Endothelial cell of umbilical vein (primary cell): ENCODE data around the gene TNFAIP8L1. TPM values are rescaled to one million over a fixed set of nuclear protein-coding genes. Genes with fewer than 3 reads are reported as not detected.

Experiments
- BruUV-seq: library from RNA; stranded (reverse); fragments of 400-500 nt; replicated peaks from 2 replicates; lab custom pipeline; 2021; lab: Mats Ljungman, UMichigan
- CTCF ChIA-PET: fragments of 300-600, 350-600 bp; sonication (Branson Sonifier 250); formaldehyde crosslinking; loops from one replicate; lab custom pipeline; 2021; ENCODE audit warnings: antibody characterized with exemption, inconsistent platforms; lab: Charles Lee
- POLR2A ChIA-PET: fragments of 300-600, 350-600 bp; sonication (Branson Sonifier 250); formaldehyde crosslinking; loops from one replicate; lab custom pipeline; 2021; ENCODE audit warnings: antibody characterized with exemption, inconsistent platforms; lab: Charles Lee
- DNase-seq: peaks from one replicate; pipeline ENCODE4 v3.0.0-alpha.2; 2011; ENCODE audit warnings: low read depth, low spot score
- FAIRE-seq: peaks from 2 replicates; lab custom pipeline; 2011; peaks lifted over from hg19 to GRCh38; lab: Jason Lieb, UNC
- H2AFZ ChIP-seq: 2 replicates; pipeline ENCODE4 v1.6.0; 2012; ENCODE audit warnings: low read depth, low read length, control low read depth, inconsistent platforms
- H3K27ac ChIP-seq: 2 replicates; pipeline ENCODE4 v1.5.1; 2011; ENCODE audit warnings: low read depth, mild to moderate bottlenecking, control low read depth, low read length, moderate library complexity; ENCODE audit not compliant: insufficient read depth
- H3K27me3 ChIP-seq, 2 experiments: 2 replicates each; pipeline versions ENCODE4 v1.6.0 to v1.6.1; 2011; ENCODE audit warnings: low read length in 2 of 2, mixed read lengths in 1 of 2; ENCODE audit not compliant: control insufficient read depth in 2 of 2, insufficient read depth in 2 of 2
- H3K36me3 ChIP-seq, 2 experiments: 2 replicates in 1 of 2; 3 replicates in 1 of 2; pipeline ENCODE4 v1.5.1; 2011; ENCODE audit warnings: low read length in 2 of 2, mild to moderate bottlenecking in 1 of 2, moderate library complexity in 1 of 2; ENCODE audit not compliant: control insufficient read depth in 2 of 2, insufficient read depth in 2 of 2; ENCODE audit errors: extremely low read depth in 1 of 2
- H3K4me1 ChIP-seq: 3 replicates; pipeline ENCODE4 v1.5.1; 2011; ENCODE audit warnings: mild to moderate bottlenecking, low read length; ENCODE audit not compliant: control insufficient read depth, insufficient read depth; ENCODE audit errors: extremely low read depth
- H3K4me2 ChIP-seq: 2 replicates; pipeline ENCODE4 v1.6.1; 2011; ENCODE audit warnings: low read length, control low read depth, mixed read lengths; ENCODE audit not compliant: insufficient read depth
- H3K4me3 ChIP-seq, 3 experiments: fragments of 200-600 bp in 1 of 3; sonication (generic), shearing (Covaris generic) in 1 of 3; replicated peaks in 1 of 3; 2 replicates each; pipeline ENCODE4 v1.5.1; 2011 to 2016; ENCODE audit warnings: control low read depth in 3 of 3, low read length in 3 of 3, mild to moderate bottlenecking in 2 of 3, inconsistent platforms in 1 of 3, low read depth in 1 of 3, moderate library complexity in 1 of 3; ENCODE audit not compliant: insufficient read depth in 1 of 3
- H3K79me2 ChIP-seq: 2 replicates; pipeline ENCODE4 v1.6.0; 2012; ENCODE audit warnings: low read length, inconsistent platforms; ENCODE audit not compliant: control insufficient read depth, insufficient read depth
- H3K9ac ChIP-seq: replicated peaks from 2 replicates; pipeline ENCODE3; 2011; ENCODE audit warnings: low read length, control low read depth; ENCODE audit not compliant: insufficient read depth; ENCODE audit errors: extremely low read depth
- H3K9me1 ChIP-seq: replicated peaks from 3 replicates; pipeline ENCODE4 v1.6.0; 2011; ENCODE audit warnings: mild to moderate bottlenecking, low read length; ENCODE audit not compliant: control insufficient read depth, insufficient read depth; ENCODE audit errors: extremely low read depth
- H3K9me3 ChIP-seq: replicated peaks from 2 replicates; pipeline ENCODE4 v1.5.1; 2012; ENCODE audit warnings: low read length, inconsistent platforms; ENCODE audit not compliant: control insufficient read depth, insufficient read depth
- H4K20me1 ChIP-seq: replicated peaks from 2 replicates; pipeline ENCODE3; 2011; ENCODE audit warnings: mild to moderate bottlenecking, low read length; ENCODE audit not compliant: control insufficient read depth, insufficient read depth; ENCODE audit errors: extremely low read depth
- EZH2 ChIP-seq: IDR thresholded peaks from 2 replicates; pipeline ENCODE4 v1.6.1; 2012; ENCODE audit warnings: borderline replicate concordance, low read depth, mild to moderate bottlenecking, moderate library complexity, low read length, inconsistent platforms; ENCODE audit not compliant: severe bottlenecking
- FOS ChIP-seq: IDR thresholded peaks from 2 replicates; pipeline ENCODE4 v1.6.1; 2011; ENCODE audit warnings: mild to moderate bottlenecking, low read length, moderate library complexity, borderline replicate concordance; ENCODE audit not compliant: insufficient read depth
- GATA2 ChIP-seq: IDR thresholded peaks from 2 replicates; pipeline ENCODE4 v1.7.0; 2011; ENCODE audit warnings: low read depth, mild to moderate bottlenecking, moderate library complexity, mixed read lengths, low read length; ENCODE audit not compliant: insufficient read length, insufficient read depth
- JUN ChIP-seq: IDR thresholded peaks from 2 replicates; pipeline ENCODE4 v1.6.1; 2011; ENCODE audit warnings: borderline replicate concordance, low read depth; ENCODE audit not compliant: insufficient read length, insufficient read depth
- MYC ChIP-seq: IDR thresholded peaks from one replicate; pipeline ENCODE4 v1.6.1; 2011; ENCODE audit warnings: mild to moderate bottlenecking, low read depth, low read length
- POLR2A ChIP-seq: IDR thresholded peaks from 2 replicates; pipeline ENCODE4 v1.6.1; 2012; ENCODE audit warnings: low read depth, mild to moderate bottlenecking, control low read depth, low read length
- POLR2AphosphoS5 ChIP-seq: IDR thresholded peaks from 2 replicates; pipeline ENCODE4 v1.6.1; 2012; ENCODE audit warnings: low read depth, mild to moderate bottlenecking, control low read depth, low read length, moderate library complexity; ENCODE audit not compliant: insufficient read depth
- dilution Hi-C: fragments of 300-500 bp; cut with MboI; formaldehyde crosslinking; loops from one replicate; pipeline ENCODE4 v1.15.0; 2019; ENCODE audit warnings: low sequenced_read_pairs; ENCODE audit not compliant: extremely low pct_ligation_motif_present
- intact Hi-C: fragments of 100-400 bp; cut with micrococcal nuclease; formaldehyde crosslinking; loops from one replicate; pipeline ENCODE4 v1.10.0; 2022
- polyA plus RNA-seq, 4 experiments: library from polyadenylated mRNA; depleted of rRNA in 3 of 4; stranded (reverse) in 3 of 4; unstranded in 1 of 4; fragments of >200 nt; gene quantifications; 2 replicates each; pipeline versions ENCODE4 v1.2.1 to v1.2.3, GENCODE V29; 2011 to 2012; ENCODE audit warnings: missing spikeins in 1 of 4
- total RNA-seq: library from RNA; stranded (reverse); gene quantifications from 2 replicates; pipeline ENCODE4 v1.2.3, GENCODE V29; 2021
- TF ChIP-seq, protein P1 (sequence below), 2 donors: IDR thresholded peaks; 1 replicate in 1 of 2; 2 replicates in 1 of 2; pipeline ENCODE4 v1.5.1; 2011; ENCODE audit warnings: low read length in 2 of 2, mild to moderate bottlenecking in 2 of 2, moderate library complexity in 2 of 2, control low read depth in 1 of 2, inconsistent platforms in 1 of 2, low read depth in 1 of 2; ENCODE audit not compliant: insufficient read depth in 1 of 2; ENCODE audit errors: extremely low read depth in 1 of 2
- TF ChIP-seq, protein P2 (sequence below): IDR thresholded peaks from 2 replicates; pipeline ENCODE4 v1.6.1; 2011; ENCODE audit not compliant: insufficient read depth, insufficient read length

Gene TNFAIP8L1
- total and polyA plus RNA-seq, 2 donors (not counting 3 experiments of a cell fraction or from before 2014, with no cell fraction given) = 40.0 to 56.1 TPM

DNA sequence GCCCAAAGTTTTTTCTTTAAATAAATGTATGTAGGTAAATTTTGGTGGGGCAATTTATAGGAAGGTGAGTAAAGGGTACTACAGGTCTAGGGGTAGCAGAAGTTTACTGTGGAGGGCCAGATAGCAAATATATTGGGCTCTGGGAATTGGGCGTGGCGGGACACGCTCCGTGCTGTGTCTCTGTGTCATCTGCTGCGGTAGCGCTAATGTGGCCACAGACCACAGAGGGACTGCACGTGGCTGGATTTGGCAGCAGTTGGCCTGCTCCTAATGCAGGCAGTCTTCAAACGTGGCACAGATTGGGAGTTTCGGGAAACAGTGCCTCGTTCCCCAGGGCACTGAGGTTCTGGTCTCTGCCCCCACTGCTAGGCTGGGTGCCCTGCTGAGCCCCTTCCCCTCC is 47.4 kb downstream of the TNFAIP8L1 start:
- Histone ChIP-seq H3K36me3 (peaks cover 14 to 48% of the 10 kb centered on the region in 2 experiments), H3K79me2 (no peaks in the 10 kb centered on the region), H3K27me3 (no peaks in the 10 kb centered on the region), H3K9me1 (no peaks in the 10 kb centered on the region), H4K20me1 (no peaks in the 10 kb centered on the region), H3K9ac (no peak overlapping the region), H3K27ac (no peak overlapping the region), H3K4me1 (no peaks in the 10 kb centered on the region), H3K4me3 (no peak overlapping the region), H3K9me3 (no peaks in the 10 kb centered on the region), H3K4me2 (no peak overlapping the region), H2AFZ (no peak overlapping the region)
- intact Hi-C loops = no loop called here
- FAIRE-seq (no peak), DNase-seq (no peak)
- BruUV-seq = no TSS peak
- CTCF ChIA-PET = no interaction called here
- POLR2A ChIA-PET = no interaction called here
- dilution Hi-C loops = no loop called here
- TF ChIP-seq, protein P1, sequence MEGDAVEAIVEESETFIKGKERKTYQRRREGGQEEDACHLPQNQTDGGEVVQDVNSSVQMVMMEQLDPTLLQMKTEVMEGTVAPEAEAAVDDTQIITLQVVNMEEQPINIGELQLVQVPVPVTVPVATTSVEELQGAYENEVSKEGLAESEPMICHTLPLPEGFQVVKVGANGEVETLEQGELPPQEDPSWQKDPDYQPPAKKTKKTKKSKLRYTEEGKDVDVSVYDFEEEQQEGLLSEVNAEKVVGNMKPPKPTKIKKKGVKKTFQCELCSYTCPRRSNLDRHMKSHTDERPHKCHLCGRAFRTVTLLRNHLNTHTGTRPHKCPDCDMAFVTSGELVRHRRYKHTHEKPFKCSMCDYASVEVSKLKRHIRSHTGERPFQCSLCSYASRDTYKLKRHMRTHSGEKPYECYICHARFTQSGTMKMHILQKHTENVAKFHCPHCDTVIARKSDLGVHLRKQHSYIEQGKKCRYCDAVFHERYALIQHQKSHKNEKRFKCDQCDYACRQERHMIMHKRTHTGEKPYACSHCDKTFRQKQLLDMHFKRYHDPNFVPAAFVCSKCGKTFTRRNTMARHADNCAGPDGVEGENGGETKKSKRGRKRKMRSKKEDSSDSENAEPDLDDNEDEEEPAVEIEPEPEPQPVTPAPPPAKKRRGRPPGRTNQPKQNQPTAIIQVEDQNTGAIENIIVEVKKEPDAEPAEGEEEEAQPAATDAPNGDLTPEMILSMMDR (IDR thresholded peaks at IDR 0.05; ENCODE audit: extremely low read depth in 1 of 2, insufficient read depth in 1 of 2, low read depth in 1 of 2, low read length in 2 of 2) = no peak
- no peak for TF ChIP-seq JUN
- TF ChIP-seq, protein P2, sequence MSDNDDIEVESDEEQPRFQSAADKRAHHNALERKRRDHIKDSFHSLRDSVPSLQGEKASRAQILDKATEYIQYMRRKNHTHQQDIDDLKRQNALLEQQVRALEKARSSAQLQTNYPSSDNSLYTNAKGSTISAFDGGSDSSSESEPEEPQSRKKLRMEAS = no peak
- TF ChIP-seq MYC = no peak
- no peak for TF ChIP-seq GATA2
- TF ChIP-seq FOS = no peak
- no peak for TF ChIP-seq POLR2A
- no peak for TF ChIP-seq POLR2AphosphoS5
- no peak for TF ChIP-seq EZH2
